A204.1 (cell line): ENCODE measurements around the gene CHRD.

Experiments
- FAIRE-seq: peaks from 2 replicates; lab custom pipeline; 2012; peaks lifted over from hg19 to GRCh38; lab: Jason Lieb, UNC

The CHRD gene

GRCh38 chr3:184383033-184383740, 3.3 kb downstream of the CHRD start:
- no peak for FAIRE-seq

GRCh38 chr3:184384342-184384741, 4.5 kb downstream of the CHRD start:
- no peak for FAIRE-seq

- FAIRE-seq: no peak
Measured at GRCh38 chr3:184384856-184385422, 5.1 kb downstream of the CHRD start.

GRCh38 chr3:184386047-184386806, 6.4 kb downstream of the CHRD start:
- FAIRE-seq: no peak

- no peak for FAIRE-seq
Measured at GRCh38 chr3:184387174-184387714, 7.4 kb downstream of the CHRD start.

GRCh38 chr3:184388164-184388935, 8.5 kb downstream of the CHRD start:
- no peak for FAIRE-seq

- FAIRE-seq: no peak
Measured at GRCh38 chr3:184388936-184389230, 9.0 kb downstream of the CHRD start.

GRCh38 chr3:184389384-184389783, 9.5 kb downstream of the CHRD start:
- no peak for FAIRE-seq

- FAIRE-seq: no peak
Measured at GRCh38 chr3:184389935-184390528, 10.2 kb downstream of the CHRD start.

- no peak for FAIRE-seq
Measured at GRCh38 chr3:184391266-184391665, 11.4 kb downstream of the CHRD start.

- no peak for FAIRE-seq
Measured at GRCh38 chr3:184395320-184395660, 15.4 kb downstream of the CHRD start.

- no peak for FAIRE-seq
Measured at GRCh38 chr3:184399410-184399809, 19.6 kb downstream of the CHRD start.

GRCh38 chr3:184405075-184406030, 25.5 kb downstream of the CHRD start:
- no peak for FAIRE-seq

GRCh38 chr3:184409331-184409926, 29.6 kb downstream of the CHRD start:
- no peak for FAIRE-seq

- FAIRE-seq: no peak
Measured at GRCh38 chr3:184409946-184410500, 30.2 kb downstream of the CHRD start.

- no peak for FAIRE-seq
Measured at GRCh38 chr3:184414418-184415202, 34.8 kb downstream of the CHRD start.

GRCh38 chr3:184415203-184415490, 35.3 kb downstream of the CHRD start:
- FAIRE-seq: no peak

- FAIRE-seq: no peak
Measured at GRCh38 chr3:184417619-184418327, 37.9 kb downstream of the CHRD start.

- no peak for FAIRE-seq
Measured at GRCh38 chr3:184419171-184419570, 39.3 kb downstream of the CHRD start.
